GM12878 (cell line): Measurements from ENCODE around the gene SLC35A1. TPM values are rescaled to one million over a fixed set of nuclear protein-coding genes. Genes with fewer than 3 reads are reported as not detected.

ENCODE experiments used
- ATAC-seq: fragments of 200-7000 bp; cut with Tn5 transposase; 3 replicates; pipeline ENCODE4 v1.9.1; 2020; ENCODE audit warnings: mild to moderate bottlenecking, moderate library complexity
- BruUV-seq: library from RNA; stranded (reverse); fragments of 400-500 nt; replicated peaks from 2 replicates; lab custom pipeline; 2021; lab: Mats Ljungman, UMichigan
- CTCF ChIA-PET: fragments of 300-600 bp; sonication (Branson Sonifier 250); formaldehyde crosslinking; extraction: SDS; loops from one replicate; lab custom pipeline; 2021; ENCODE audit warnings: inconsistent platforms; lab: Yijun Ruan, JAX
- POLR2A ChIA-PET: fragments of 350-600 bp; formaldehyde crosslinking; extraction: SDS; loops from one replicate; lab custom pipeline; 2021; ENCODE audit warnings: inconsistent platforms; lab: Charles Lee
- RAD21 ChIA-PET: fragments of 300-600 bp; sonication (Branson Sonifier 250); formaldehyde crosslinking; loops from one replicate; lab custom pipeline; 2023; ENCODE audit warnings: antibody characterized with exemption; ENCODE audit not compliant: unreplicated experiment; lab: Charles Lee
- SMC1A ChIA-PET: fragments of 300-600 bp; sonication (Branson Sonifier 250); formaldehyde crosslinking; loops from one replicate; lab custom pipeline; 2023; ENCODE audit not compliant: unreplicated experiment, uncharacterized antibody; lab: Charles Lee
- DNase-seq: peaks from one replicate; pipeline ENCODE4 v3.0.0-alpha.2; 2011; ENCODE audit warnings: low read depth, low spot score
- FAIRE-seq: peaks from 3 replicates; lab custom pipeline; 2011; peaks lifted over from hg19 to GRCh38; lab: Jason Lieb, UNC
- H2AFZ ChIP-seq: 2 replicates; pipeline ENCODE4 v1.6.0; 2011; ENCODE audit warnings: low read depth, low read length, control low read depth; ENCODE audit not compliant: control insufficient read depth
- H3K27ac ChIP-seq: 2 replicates; pipeline ENCODE4 v1.5.1; 2011; ENCODE audit warnings: control low read depth; ENCODE audit not compliant: control insufficient read depth, insufficient read depth
- H3K27me3 ChIP-seq, 2 experiments: replicated peaks in 1 of 2; 2 replicates each; pipeline versions ENCODE4 v1.6.0 to v1.6.1; 2011; ENCODE audit warnings: low read length in 1 of 2; ENCODE audit not compliant: control insufficient read depth in 2 of 2, insufficient read depth in 2 of 2
- H3K36me3 ChIP-seq, 2 experiments: 2 replicates each; pipeline ENCODE4 v1.5.1; 2011; ENCODE audit warnings: low read length in 1 of 2; ENCODE audit not compliant: control insufficient read depth in 2 of 2, insufficient read depth in 2 of 2
- H3K4me1 ChIP-seq: 2 replicates; pipeline ENCODE4 v1.6.1; 2011; ENCODE audit warnings: mild to moderate bottlenecking, low read length, moderate library complexity, mixed read lengths; ENCODE audit not compliant: control insufficient read depth, insufficient read depth
- H3K4me2 ChIP-seq: 2 replicates; pipeline ENCODE4 v1.6.0; 2011; ENCODE audit warnings: control low read depth; ENCODE audit not compliant: control insufficient read depth, insufficient read depth
- H3K4me3 ChIP-seq: fragments of 200-600 bp; sonication (generic); 2 replicates; pipeline ENCODE4 v1.5.1; 2016
- H3K79me2 ChIP-seq: 2 replicates; pipeline ENCODE4 v1.6.0; 2011; ENCODE audit warnings: low read length; ENCODE audit not compliant: control insufficient read depth, insufficient read depth
- H3K9ac ChIP-seq: 2 replicates; pipeline ENCODE4 v1.8.0; 2011; ENCODE audit warnings: low read length, control low read depth, mixed read lengths; ENCODE audit not compliant: control insufficient read depth, insufficient read depth
- H3K9me3 ChIP-seq: replicated peaks from 3 replicates; pipeline ENCODE4 v1.5.1; 2011; ENCODE audit warnings: mild to moderate bottlenecking, low read length; ENCODE audit not compliant: control insufficient read depth, insufficient read depth
- H4K20me1 ChIP-seq: 2 replicates; pipeline ENCODE4 v1.6.0; 2011; ENCODE audit not compliant: control insufficient read depth, insufficient read depth
- BCL11A ChIP-seq: IDR thresholded peaks from 2 replicates; pipeline ENCODE4 v1.6.1; 2011; ENCODE audit warnings: low read depth, low read length
- CEBPB ChIP-seq, 2 experiments: fragments of 150-350 bp in 1 of 2; IDR thresholded peaks; 2 replicates each; pipeline ENCODE4 v1.6.1; 2012 to 2014; ENCODE audit warnings: low read depth in 2 of 2, low read length in 2 of 2, borderline replicate concordance in 1 of 2, inconsistent platforms in 1 of 2
- HDGF ChIP-seq: fragments of 450-650 bp; IDR thresholded peaks from 2 replicates; pipeline ENCODE4 v1.6.1; 2016; ENCODE audit warnings: antibody characterized with exemption
- IKZF1 ChIP-seq: fragments of 450-650 bp; conservative IDR thresholded peaks from 2 replicates; pipeline ENCODE4 v1.6.1; 2017; ENCODE audit warnings: antibody characterized with exemption, mild to moderate bottlenecking
- KDM1A ChIP-seq: fragments of 200-600 bp; sonication (generic); IDR thresholded peaks from 2 replicates; pipeline ENCODE4 v1.6.1; 2016; ENCODE audit warnings: borderline replicate concordance
- NBN ChIP-seq: fragments of 450-650 bp; IDR thresholded peaks from 2 replicates; pipeline ENCODE4 v1.6.1; 2016
- PKNOX1 ChIP-seq: fragments of 450-650 bp; IDR thresholded peaks from 2 replicates; pipeline ENCODE4 v1.6.1; 2016; ENCODE audit warnings: mild to moderate bottlenecking
- PML ChIP-seq: IDR thresholded peaks from 2 replicates; pipeline ENCODE4 v1.6.1; 2012; ENCODE audit warnings: low read length, inconsistent platforms
- POLR2AphosphoS5 ChIP-seq: IDR thresholded peaks from 2 replicates; pipeline ENCODE4 v1.6.1; 2011; ENCODE audit warnings: mild to moderate bottlenecking, low read length, inconsistent platforms
- PRDM15 ChIP-seq: fragments of 450-650 bp; formaldehyde crosslinking; IDR thresholded peaks from 2 replicates; pipeline ENCODE4 v1.4.0; 2020; ENCODE audit warnings: mild to moderate bottlenecking, moderate library complexity
- SP1 ChIP-seq: IDR thresholded peaks from one replicate; pipeline ENCODE4 v1.6.1; 2011; ENCODE audit warnings: low read depth, low read length
- WRNIP1 ChIP-seq: IDR thresholded peaks from 2 replicates; pipeline ENCODE4 v1.6.1; 2011; ENCODE audit warnings: low read depth, low read length, improper control_type of control experiment, borderline replicate concordance
- WGBS: methylation state at CpG from one replicate; pipeline ENCODE4 v1.1.6; 2016; ENCODE audit warnings: low lambda C conversion rate; ENCODE audit not compliant: insufficient replicate concordance, insufficient coverage; ENCODE audit errors: missing lambda C conversion rate; 5-methylcytosine and 5-hydroxymethylcytosine counted together
- in situ Hi-C: fragments of 300-500 bp; cut with MboI; formaldehyde crosslinking; loops from 9 replicates; pipeline ENCODE4 v1.14.3; 2018; ENCODE audit warnings: mixed read lengths
- intact Hi-C: fragments of 100-400 bp; cut with micrococcal nuclease; formaldehyde crosslinking; loops from one replicate; pipeline ENCODE4 v1.14.2; 2022; ENCODE audit not compliant: unreplicated experiment
- polyA plus RNA-seq, 11 experiments: library from polyadenylated mRNA; depleted of rRNA in 4 of 11; unstranded in 6 of 11; stranded (reverse) in 5 of 11; fragments of >200 nt; fragmentation: Nextera tagmentation in 4 of 11; fragmentation: Illumina TruSeq in 1 of 11; extraction: Ambion mirVana in 4 of 11; extraction: Trizol in 1 of 11; gene quantifications; 1 replicate in 1 of 11; 2 replicates in 10 of 11; pipeline versions ENCODE4 v1.2.1 to v1.2.3, GENCODE V29; 2011 to 2016; ENCODE audit warnings: inconsistent platforms in 2 of 11, missing spikeins in 2 of 11, low read depth in 1 of 11
- total RNA-seq, 4 experiments: library from RNA; depleted of rRNA in 3 of 4; stranded (reverse); fragments of >200 nt in 3 of 4; fragmentation: Illumina TruSeq in 1 of 4; extraction: Trizol in 1 of 4; gene quantifications; 2 replicates each; pipeline versions ENCODE4 v1.2.1 to v1.2.3, GENCODE V29; 2013 to 2021
- TF ChIP-seq, protein P1 (sequence below): IDR thresholded peaks from 2 replicates; pipeline ENCODE4 v1.6.1; 2011; ENCODE audit warnings: borderline replicate concordance, low read depth, mild to moderate bottlenecking, moderate library complexity, low read length; ENCODE audit not compliant: insufficient read depth, poor library complexity, severe bottlenecking

SLC35A1 gene
- total and polyA plus RNA-seq, 10 of the 15 experiments (the other 5 are each of a cell fraction or from before 2014, with no cell fraction given): 7.1 to 28.0 (median 12.4) TPM

- ChIA-PET RAD21 (interaction anchor here (1.3 kb wide), 1 partner anchor 22 kb away, joined by 3 read pairs; no protein-coding TSS in a partner anchor), CTCF (no interaction called here), POLR2A (no interaction called here), SMC1A (no interaction called here)
- intact Hi-C loops (no loop called here), in situ Hi-C loops (no loop called here)
- no peak overlapping the region for H2AFZ ChIP-seq
- no peak overlapping the region for H3K9ac ChIP-seq
- TF ChIP-seq, protein P1, sequence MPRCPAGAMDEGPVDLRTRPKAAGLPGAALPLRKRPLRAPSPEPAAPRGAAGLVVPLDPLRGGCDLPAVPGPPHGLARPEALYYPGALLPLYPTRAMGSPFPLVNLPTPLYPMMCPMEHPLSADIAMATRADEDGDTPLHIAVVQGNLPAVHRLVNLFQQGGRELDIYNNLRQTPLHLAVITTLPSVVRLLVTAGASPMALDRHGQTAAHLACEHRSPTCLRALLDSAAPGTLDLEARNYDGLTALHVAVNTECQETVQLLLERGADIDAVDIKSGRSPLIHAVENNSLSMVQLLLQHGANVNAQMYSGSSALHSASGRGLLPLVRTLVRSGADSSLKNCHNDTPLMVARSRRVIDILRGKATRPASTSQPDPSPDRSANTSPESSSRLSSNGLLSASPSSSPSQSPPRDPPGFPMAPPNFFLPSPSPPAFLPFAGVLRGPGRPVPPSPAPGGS: no peak
- no peak overlapping the region for H3K4me2 ChIP-seq
- no peaks in the 10 kb centered on the region for H3K27me3 ChIP-seq
- no peaks in the 10 kb centered on the region for H4K20me1 ChIP-seq
- no peak overlapping the region for H3K4me3 ChIP-seq
- DNase-seq: no peak
- H3K4me1 ChIP-seq: no peaks in the 10 kb centered on the region
- no peak overlapping the region for H3K27ac ChIP-seq
- no peaks in the 10 kb centered on the region; the same call in 2 of the 3 replicates for H3K9me3 ChIP-seq
- no TSS peak for BruUV-seq
- H3K36me3 ChIP-seq: no peaks in the 10 kb centered on the region; a peak in 1 of 4 replicates
- FAIRE-seq: no peak
- H3K79me2 ChIP-seq: no peaks in the 10 kb centered on the region
- 95% methylated on average over 3 of the region's 3 CpGs for WGBS
- no peak for ATAC-seq
Measured at GRCh38 chr6:87481931-87482330, 9.2 kb downstream of the SLC35A1 start.

DNA sequence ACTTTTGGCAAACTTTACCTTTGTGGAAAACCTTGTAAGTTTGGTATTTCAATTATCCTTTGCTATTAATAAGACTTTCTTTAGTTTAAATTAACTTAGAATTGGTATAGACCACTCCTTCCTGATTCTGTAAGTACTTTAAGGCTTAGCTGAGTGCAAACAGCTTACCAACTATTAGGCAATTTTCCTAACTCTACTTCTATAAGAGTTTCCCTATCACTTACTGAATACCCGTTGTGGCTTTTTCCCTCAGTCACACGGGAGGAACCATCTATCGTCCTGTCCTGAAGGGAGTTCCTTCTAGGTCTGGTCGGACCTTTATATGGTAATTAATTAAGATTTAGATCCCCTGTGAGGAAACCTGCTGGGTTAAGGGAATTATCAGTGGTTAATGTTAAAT lies 9.6 kb downstream of the SLC35A1 start:
- H3K27me3 ChIP-seq: no peaks in the 10 kb centered on the region
- H3K36me3 ChIP-seq: no peaks in the 10 kb centered on the region; a peak in 1 of 4 replicates
- H3K9me3 ChIP-seq: no peaks in the 10 kb centered on the region; the same call in 2 of the 3 replicates
- POLR2A ChIA-PET: no interaction called here
- intact Hi-C loops (no loop called here), in situ Hi-C loops (no loop called here)
- H3K27ac ChIP-seq: no peak overlapping the region
- RAD21 ChIA-PET: interaction anchor here (1.3 kb wide), 1 partner anchor 22 kb away, joined by 3 read pairs; no protein-coding TSS in a partner anchor
- CTCF ChIA-PET: no interaction called here
- H3K79me2 ChIP-seq: no peaks in the 10 kb centered on the region
- DNase-seq (no peak), ATAC-seq (no peak), FAIRE-seq (no peak)
- no peaks in the 10 kb centered on the region for H4K20me1 ChIP-seq
- H3K4me1 ChIP-seq: no peaks in the 10 kb centered on the region
- 77% methylated on average over 4 of the region's 4 CpGs for whole genome bisulfite sequencing
- no peak overlapping the region for H3K4me2 ChIP-seq
- no peak overlapping the region for H3K9ac ChIP-seq
- SMC1A ChIA-PET: no interaction called here
- BruUV-seq: no TSS peak
- no peak overlapping the region for H3K4me3 ChIP-seq
- H2AFZ ChIP-seq: no peak overlapping the region
- no peak for TF ChIP-seq BCL11A
- TF ChIP-seq PRDM15 (CRISPR knock-in tag): no peak
- TF ChIP-seq PKNOX1: no peak
- TF ChIP-seq NBN: no peak
- no peak for TF ChIP-seq HDGF
- TF ChIP-seq POLR2AphosphoS5: no peak
- no peak for TF ChIP-seq KDM1A
- TF ChIP-seq WRNIP1: no peak
- TF ChIP-seq IKZF1: no peak
- no peak for TF ChIP-seq CEBPB (IDR thresholded peaks at IDR 0.05; ENCODE audit: borderline replicate concordance in 1 of 2, low read depth in 2 of 2, low read length in 2 of 2)
- no peak for TF ChIP-seq SP1
- TF ChIP-seq PML: no peak
